ENCODE results near the gene FHOD3. TPM values are rescaled to one million over a fixed set of nuclear protein-coding genes. Genes with fewer than 3 reads are reported as not detected.

The FHOD3 gene
- total RNA-seq, 1 donor from 2014 or later: 2.5 TPM

DNA sequence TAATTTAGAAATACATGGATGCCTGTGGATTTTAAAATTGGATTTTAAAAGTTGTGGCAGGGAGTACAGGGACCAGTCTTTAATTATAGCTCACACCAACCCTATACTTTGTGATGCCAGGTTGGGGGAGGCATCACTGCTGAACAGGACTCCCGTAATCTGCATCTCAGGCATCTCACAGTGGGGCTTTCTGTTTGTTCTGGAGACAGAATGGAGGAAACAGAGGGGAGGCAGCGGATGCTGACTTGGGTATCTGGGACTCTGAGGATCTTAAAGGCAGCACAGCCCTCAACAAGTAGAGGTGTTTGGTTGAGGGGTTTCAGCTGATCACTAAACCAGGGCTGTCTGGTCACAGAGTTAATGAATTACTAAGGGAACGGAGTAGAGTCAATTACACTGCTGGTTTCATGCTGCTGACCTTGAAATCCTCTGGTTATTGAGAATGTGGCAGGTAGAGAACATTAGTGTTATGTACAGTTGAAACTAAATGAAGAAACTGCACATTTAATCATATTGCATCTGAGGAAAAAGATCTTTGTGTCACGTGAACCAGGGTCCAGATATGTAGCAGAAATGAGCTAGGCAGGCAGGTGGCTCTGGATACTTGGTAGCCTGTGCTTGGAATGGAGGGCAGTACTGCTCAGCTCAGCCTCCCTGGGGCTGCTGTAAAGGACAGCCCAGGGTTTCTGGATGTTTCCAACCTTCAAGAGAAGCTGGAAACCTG lies 40.3 kb downstream of the FHOD3 start:
- no peaks in the 10 kb centered on the region for H3K36me3 ChIP-seq
- H3K4me3 ChIP-seq: no peak overlapping the region
- TF ChIP-seq, protein P1, sequence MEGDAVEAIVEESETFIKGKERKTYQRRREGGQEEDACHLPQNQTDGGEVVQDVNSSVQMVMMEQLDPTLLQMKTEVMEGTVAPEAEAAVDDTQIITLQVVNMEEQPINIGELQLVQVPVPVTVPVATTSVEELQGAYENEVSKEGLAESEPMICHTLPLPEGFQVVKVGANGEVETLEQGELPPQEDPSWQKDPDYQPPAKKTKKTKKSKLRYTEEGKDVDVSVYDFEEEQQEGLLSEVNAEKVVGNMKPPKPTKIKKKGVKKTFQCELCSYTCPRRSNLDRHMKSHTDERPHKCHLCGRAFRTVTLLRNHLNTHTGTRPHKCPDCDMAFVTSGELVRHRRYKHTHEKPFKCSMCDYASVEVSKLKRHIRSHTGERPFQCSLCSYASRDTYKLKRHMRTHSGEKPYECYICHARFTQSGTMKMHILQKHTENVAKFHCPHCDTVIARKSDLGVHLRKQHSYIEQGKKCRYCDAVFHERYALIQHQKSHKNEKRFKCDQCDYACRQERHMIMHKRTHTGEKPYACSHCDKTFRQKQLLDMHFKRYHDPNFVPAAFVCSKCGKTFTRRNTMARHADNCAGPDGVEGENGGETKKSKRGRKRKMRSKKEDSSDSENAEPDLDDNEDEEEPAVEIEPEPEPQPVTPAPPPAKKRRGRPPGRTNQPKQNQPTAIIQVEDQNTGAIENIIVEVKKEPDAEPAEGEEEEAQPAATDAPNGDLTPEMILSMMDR (IDR thresholded peaks at IDR 0.05): no peak
- intact Hi-C loops (cut with DNase I): no loop called here
- H3K27me3 ChIP-seq (ENCODE audit: low read depth): no peaks in the 10 kb centered on the region
- no peak overlapping the region for H3K27ac ChIP-seq
- no peaks in the 10 kb centered on the region for H3K4me1 ChIP-seq
- no peak for DNase-seq
- no peak for ATAC-seq
- no peaks in the 10 kb centered on the region for H3K9me3 ChIP-seq

DNA sequence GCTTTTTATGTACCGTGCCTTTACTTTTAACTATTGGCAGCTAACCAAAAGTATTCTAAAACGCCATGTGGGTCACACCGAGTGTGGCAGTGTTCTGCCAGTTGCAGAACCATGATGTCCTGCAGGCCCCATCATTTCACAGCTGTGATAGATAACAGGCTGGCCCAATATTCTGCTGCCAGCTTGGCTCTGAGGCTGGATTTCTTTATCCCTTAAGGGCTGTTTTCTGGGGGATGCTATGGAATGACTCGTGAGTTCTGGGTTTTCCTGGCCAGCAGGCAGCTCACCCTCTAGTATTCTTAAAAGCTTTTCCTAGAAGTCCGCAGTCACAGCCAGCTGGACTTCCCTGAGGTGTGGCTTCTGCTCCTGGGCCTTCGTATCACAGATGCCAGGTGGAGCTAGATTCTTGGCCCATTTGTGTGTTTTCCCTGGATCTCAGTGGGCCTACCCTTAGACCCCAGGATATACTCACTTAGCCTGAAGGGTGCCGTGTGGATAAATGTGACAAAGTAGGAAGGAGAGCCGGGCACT lies 41.0 kb downstream of the FHOD3 start:
- ATAC-seq (no peak), DNase-seq (no peak)
- TF ChIP-seq, protein P1 (IDR thresholded peaks at IDR 0.05): no peak
- Histone ChIP-seq H3K4me1 (no peaks in the 10 kb centered on the region), H3K36me3 (no peaks in the 10 kb centered on the region), H3K4me3 (no peak overlapping the region), H3K27me3 (ENCODE audit: low read depth) (no peaks in the 10 kb centered on the region), H3K27ac (no peak overlapping the region), H3K9me3 (no peaks in the 10 kb centered on the region)
- intact Hi-C loops (cut with DNase I): no loop called here

DNA sequence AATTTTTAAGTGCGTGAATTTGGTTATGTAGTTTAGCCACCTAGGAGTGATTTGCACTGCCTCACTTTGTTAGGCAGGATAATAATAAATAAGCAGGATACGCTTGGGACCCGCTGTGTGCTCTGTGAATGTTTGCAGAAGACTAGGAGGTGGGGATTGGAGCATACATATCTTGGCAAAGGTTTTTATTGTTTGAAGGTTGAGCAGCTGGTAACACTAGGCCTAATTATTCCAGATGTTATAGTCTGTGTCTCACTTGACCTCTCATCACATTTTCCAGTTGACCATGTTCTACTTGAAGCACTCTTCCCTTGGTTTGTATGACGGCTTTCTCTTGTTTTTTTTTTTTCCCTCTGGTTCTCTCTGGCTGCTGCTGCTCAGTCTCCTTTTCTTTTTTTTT lies 42.7 kb downstream of the FHOD3 start:
- intact Hi-C loops (cut with DNase I): no loop called here
- TF ChIP-seq, protein P1 (IDR thresholded peaks at IDR 0.05): no peak
- H3K4me3 ChIP-seq: no peak overlapping the region
- H3K9me3 ChIP-seq: no peaks in the 10 kb centered on the region
- no peak overlapping the region for H3K27ac ChIP-seq
- H3K36me3 ChIP-seq: no peaks in the 10 kb centered on the region
- no peaks in the 10 kb centered on the region for H3K27me3 ChIP-seq (ENCODE audit: low read depth)
- H3K4me1 ChIP-seq: no peaks in the 10 kb centered on the region
- DNase-seq (no peak), ATAC-seq (no peak)

DNA sequence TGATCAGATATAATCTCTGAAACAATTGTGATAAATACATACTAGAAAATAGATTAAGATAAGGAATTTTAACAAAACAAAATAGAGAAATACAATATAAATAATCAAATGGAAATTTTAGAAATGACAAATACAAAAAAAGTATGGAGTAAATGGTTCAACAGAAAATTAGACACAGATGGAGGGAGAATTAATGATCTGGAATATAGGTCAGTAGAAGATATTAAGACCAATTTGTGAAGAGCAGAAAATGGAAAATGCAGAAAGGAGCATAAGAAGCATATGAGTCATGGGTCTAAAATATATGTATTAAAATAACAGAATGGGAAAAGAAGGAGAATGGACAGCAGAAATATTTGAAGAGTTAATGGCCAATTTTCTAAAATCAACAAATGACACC lies 44.4 kb downstream of the FHOD3 start:
- no peaks in the 10 kb centered on the region for H3K27me3 ChIP-seq (ENCODE audit: low read depth)
- no peaks in the 10 kb centered on the region for H3K4me1 ChIP-seq
- no peaks in the 10 kb centered on the region for H3K36me3 ChIP-seq
- DNase-seq (no peak), ATAC-seq (no peak)
- intact Hi-C loops (cut with DNase I): no loop called here
- H3K4me3 ChIP-seq: no peak overlapping the region
- TF ChIP-seq, protein P1 (IDR thresholded peaks at IDR 0.05): no peak
- no peak overlapping the region for H3K27ac ChIP-seq
- no peaks in the 10 kb centered on the region for H3K9me3 ChIP-seq

DNA sequence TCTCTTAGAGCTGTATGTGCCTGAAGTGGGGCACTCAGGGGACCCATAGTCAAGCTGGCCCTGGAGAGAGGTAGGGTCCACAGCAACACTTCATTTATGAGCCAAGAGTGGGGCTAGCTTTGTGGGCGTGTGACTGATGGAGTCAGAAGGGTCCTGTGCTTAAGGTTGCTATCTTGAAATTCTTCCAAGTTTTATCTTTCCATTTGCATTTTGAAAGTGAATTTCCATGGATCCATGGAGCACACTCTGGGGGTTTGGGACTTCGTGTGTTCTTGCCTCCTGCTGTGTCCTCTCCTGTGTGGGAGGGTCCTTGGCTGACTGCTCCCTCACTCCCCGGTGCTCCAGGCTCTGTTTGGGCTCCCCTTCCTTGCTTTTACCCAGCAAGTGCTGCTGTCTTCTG lies 50.8 kb downstream of the FHOD3 start:
- H3K9me3 ChIP-seq: no peaks in the 10 kb centered on the region
- H3K27me3 ChIP-seq (ENCODE audit: low read depth): no peaks in the 10 kb centered on the region
- DNase-seq (no peak), ATAC-seq (no peak)
- intact Hi-C loops (cut with DNase I): no loop called here
- no peak overlapping the region for H3K4me3 ChIP-seq
- TF ChIP-seq, protein P1 (IDR thresholded peaks at IDR 0.05): no peak
- no peaks in the 10 kb centered on the region for H3K4me1 ChIP-seq
- H3K36me3 ChIP-seq: no peaks in the 10 kb centered on the region
- H3K27ac ChIP-seq: no peak overlapping the region

Measured in lower lobe of right lung (tissue), 2 donors.